GM12878 (cell line): ENCODE results near the gene MBOAT1. TPM values are rescaled to one million over a fixed set of nuclear protein-coding genes. Genes with fewer than 3 reads are reported as not detected.

ENCODE experiments used
- ATAC-seq: fragments of 200-7000 bp; cut with Tn5 transposase; 3 replicates; pipeline ENCODE4 v1.9.1; 2020; ENCODE audit warnings: mild to moderate bottlenecking, moderate library complexity
- BruUV-seq: library from RNA; stranded (reverse); fragments of 400-500 nt; replicated peaks from 2 replicates; lab custom pipeline; 2021; lab: Mats Ljungman, UMichigan
- CTCF ChIA-PET: fragments of 300-600 bp; sonication (Branson Sonifier 250); formaldehyde crosslinking; extraction: SDS; loops from one replicate; lab custom pipeline; 2021; ENCODE audit warnings: inconsistent platforms; lab: Yijun Ruan, JAX
- POLR2A ChIA-PET: fragments of 350-600 bp; formaldehyde crosslinking; extraction: SDS; loops from one replicate; lab custom pipeline; 2021; ENCODE audit warnings: inconsistent platforms; lab: Charles Lee
- RAD21 ChIA-PET: fragments of 300-600 bp; sonication (Branson Sonifier 250); formaldehyde crosslinking; loops from one replicate; lab custom pipeline; 2023; ENCODE audit warnings: antibody characterized with exemption; ENCODE audit not compliant: unreplicated experiment; lab: Charles Lee
- SMC1A ChIA-PET: fragments of 300-600 bp; sonication (Branson Sonifier 250); formaldehyde crosslinking; loops from one replicate; lab custom pipeline; 2023; ENCODE audit not compliant: unreplicated experiment, uncharacterized antibody; lab: Charles Lee
- DNase-seq: peaks from one replicate; pipeline ENCODE4 v3.0.0-alpha.2; 2011; ENCODE audit warnings: low read depth, low spot score
- FAIRE-seq: peaks from 3 replicates; lab custom pipeline; 2011; peaks lifted over from hg19 to GRCh38; lab: Jason Lieb, UNC
- H2AFZ ChIP-seq: 2 replicates; pipeline ENCODE4 v1.6.0; 2011; ENCODE audit warnings: low read depth, low read length, control low read depth; ENCODE audit not compliant: control insufficient read depth
- H3K27ac ChIP-seq: 2 replicates; pipeline ENCODE4 v1.5.1; 2011; ENCODE audit warnings: control low read depth; ENCODE audit not compliant: control insufficient read depth, insufficient read depth
- H3K27me3 ChIP-seq, 2 experiments: replicated peaks in 1 of 2; 2 replicates each; pipeline versions ENCODE4 v1.6.0 to v1.6.1; 2011; ENCODE audit warnings: low read length in 1 of 2; ENCODE audit not compliant: control insufficient read depth in 2 of 2, insufficient read depth in 2 of 2
- H3K36me3 ChIP-seq, 2 experiments: 2 replicates each; pipeline ENCODE4 v1.5.1; 2011; ENCODE audit warnings: low read length in 1 of 2; ENCODE audit not compliant: control insufficient read depth in 2 of 2, insufficient read depth in 2 of 2
- H3K4me1 ChIP-seq: 2 replicates; pipeline ENCODE4 v1.6.1; 2011; ENCODE audit warnings: mild to moderate bottlenecking, low read length, moderate library complexity, mixed read lengths; ENCODE audit not compliant: control insufficient read depth, insufficient read depth
- H3K4me2 ChIP-seq: 2 replicates; pipeline ENCODE4 v1.6.0; 2011; ENCODE audit warnings: control low read depth; ENCODE audit not compliant: control insufficient read depth, insufficient read depth
- H3K4me3 ChIP-seq: fragments of 200-600 bp; sonication (generic); 2 replicates; pipeline ENCODE4 v1.5.1; 2016
- H3K79me2 ChIP-seq: 2 replicates; pipeline ENCODE4 v1.6.0; 2011; ENCODE audit warnings: low read length; ENCODE audit not compliant: control insufficient read depth, insufficient read depth
- H3K9ac ChIP-seq: 2 replicates; pipeline ENCODE4 v1.8.0; 2011; ENCODE audit warnings: low read length, control low read depth, mixed read lengths; ENCODE audit not compliant: control insufficient read depth, insufficient read depth
- H3K9me3 ChIP-seq: replicated peaks from 3 replicates; pipeline ENCODE4 v1.5.1; 2011; ENCODE audit warnings: mild to moderate bottlenecking, low read length; ENCODE audit not compliant: control insufficient read depth, insufficient read depth
- H4K20me1 ChIP-seq: 2 replicates; pipeline ENCODE4 v1.6.0; 2011; ENCODE audit not compliant: control insufficient read depth, insufficient read depth
- CREM ChIP-seq: IDR thresholded peaks from 2 replicates; pipeline ENCODE4 v1.6.1; 2014; ENCODE audit warnings: antibody characterized with exemption, low read depth
- ESRRA ChIP-seq: IDR thresholded peaks from 2 replicates; pipeline ENCODE4 v1.6.1; 2012; ENCODE audit warnings: mild to moderate bottlenecking, low read length, improper control_type of control experiment
- IRF4 ChIP-seq: IDR thresholded peaks from 2 replicates; pipeline ENCODE4 v1.6.1; 2011; ENCODE audit warnings: low read depth, low read length
- MYC ChIP-seq: IDR thresholded peaks from 2 replicates; pipeline ENCODE4 v1.6.1; 2011; ENCODE audit warnings: mild to moderate bottlenecking, low read length, moderate library complexity, inconsistent platforms; ENCODE audit not compliant: insufficient read depth, insufficient replicate concordance, insufficient read length, severe bottlenecking
- SPI1 ChIP-seq: IDR thresholded peaks from 2 replicates; pipeline ENCODE4 v1.6.1; 2011; ENCODE audit warnings: low read depth, mild to moderate bottlenecking, low read length, moderate library complexity, borderline replicate concordance; ENCODE audit not compliant: insufficient read depth
- whole genome bisulfite sequencing: methylation state at CpG from one replicate; pipeline ENCODE4 v1.1.6; 2016; ENCODE audit warnings: low lambda C conversion rate; ENCODE audit not compliant: insufficient replicate concordance, insufficient coverage; ENCODE audit errors: missing lambda C conversion rate; 5-methylcytosine and 5-hydroxymethylcytosine counted together
- in situ Hi-C: fragments of 300-500 bp; cut with MboI; formaldehyde crosslinking; loops from 9 replicates; pipeline ENCODE4 v1.14.3; 2018; ENCODE audit warnings: mixed read lengths
- intact Hi-C: fragments of 100-400 bp; cut with micrococcal nuclease; formaldehyde crosslinking; loops from one replicate; pipeline ENCODE4 v1.14.2; 2022; ENCODE audit not compliant: unreplicated experiment
- polyA plus RNA-seq, 11 experiments: library from polyadenylated mRNA; depleted of rRNA in 4 of 11; unstranded in 6 of 11; stranded (reverse) in 5 of 11; fragments of >200 nt; fragmentation: Nextera tagmentation in 4 of 11; fragmentation: Illumina TruSeq in 1 of 11; extraction: Ambion mirVana in 4 of 11; extraction: Trizol in 1 of 11; gene quantifications; 1 replicate in 1 of 11; 2 replicates in 10 of 11; pipeline versions ENCODE4 v1.2.1 to v1.2.3, GENCODE V29; 2011 to 2016; ENCODE audit warnings: inconsistent platforms in 2 of 11, missing spikeins in 2 of 11, low read depth in 1 of 11
- total RNA-seq, 4 experiments: library from RNA; depleted of rRNA in 3 of 4; stranded (reverse); fragments of >200 nt in 3 of 4; fragmentation: Illumina TruSeq in 1 of 4; extraction: Trizol in 1 of 4; gene quantifications; 2 replicates each; pipeline versions ENCODE4 v1.2.1 to v1.2.3, GENCODE V29; 2013 to 2021
- TF ChIP-seq, protein P1 (sequence below): fragments of 450-650 bp; IDR thresholded peaks from 2 replicates; pipeline ENCODE4 v1.6.1; 2017; ENCODE audit warnings: borderline replicate concordance
- TF ChIP-seq, protein P2 (sequence below): IDR thresholded peaks from 2 replicates; pipeline ENCODE4 v1.6.1; 2011; ENCODE audit warnings: low read depth, mild to moderate bottlenecking, low read length, moderate library complexity, borderline replicate concordance; ENCODE audit errors: extremely low read depth
- TF ChIP-seq, protein P3 (sequence below): fragments of 150-350 bp; IDR thresholded peaks from 2 replicates; pipeline ENCODE4 v1.6.1; 2016; ENCODE audit warnings: low read depth, low read length
- TF ChIP-seq, protein P4 (sequence below): fragments of 450-650 bp; IDR thresholded peaks from 2 replicates; pipeline ENCODE4 v1.6.1; 2018; ENCODE audit warnings: mild to moderate bottlenecking, low read depth, moderate library complexity; ENCODE audit not compliant: partially characterized antibody

The MBOAT1 gene
- total and polyA plus RNA-seq, 10 of the 15 experiments (the other 5 are each of a cell fraction or from before 2014, with no cell fraction given): 0.39 to 21.0 (median 11.6) TPM

DNA sequence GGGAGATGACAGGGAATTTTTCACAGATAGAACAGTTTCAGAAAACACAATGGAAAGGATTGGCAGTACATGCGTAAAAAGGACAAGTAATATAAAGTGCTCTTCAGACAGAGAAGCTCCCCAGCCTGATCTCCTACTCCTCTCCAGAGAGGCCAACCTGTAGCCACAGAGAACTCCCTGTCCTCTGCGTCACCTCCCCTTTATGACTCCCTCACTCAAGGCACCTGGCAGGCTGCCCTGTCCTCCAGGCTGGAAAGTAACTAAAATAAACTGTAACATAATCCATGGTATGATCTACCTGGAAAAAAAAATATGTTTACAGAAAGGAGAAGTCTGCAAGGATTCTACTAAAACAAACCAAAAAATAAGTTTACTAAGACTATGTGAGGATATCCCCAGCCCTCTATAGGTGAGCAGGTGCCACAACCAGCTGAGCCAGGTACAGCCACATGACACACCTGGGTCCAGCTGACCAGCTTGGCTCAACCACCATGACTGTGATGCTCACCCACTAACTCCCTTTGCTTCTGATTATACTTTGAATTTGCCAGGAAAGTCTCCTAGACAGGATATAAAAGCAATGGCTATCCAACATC, 29.2 kb downstream of the MBOAT1 start:
- H4K20me1 ChIP-seq: no peaks in the 10 kb centered on the region
- ChIA-PET POLR2A (no interaction called here), SMC1A (interaction anchor here (1.2 kb wide), 1 partner anchor 11 kb away, joined by 3 read pairs; no protein-coding TSS in a partner anchor), CTCF (interaction anchor here (1.1 kb wide), 1 partner anchor 56 kb away, joined by 3 read pairs; no protein-coding TSS in a partner anchor), RAD21 (no interaction called here)
- H3K9me3 ChIP-seq: peaks cover 3% of the 10 kb centered on the region; the same call in 2 of the 3 replicates
- 76% methylated on average over 2 of the region's 2 CpGs for WGBS
- DNase-seq: no peak
- no peaks in the 10 kb centered on the region for H3K27me3 ChIP-seq
- peaks cover 5 to 9% of the 10 kb centered on the region in 2 experiments; a peak in 3 of 4 replicates for H3K36me3 ChIP-seq
- H3K4me3 ChIP-seq: no peak overlapping the region
- no peak overlapping the region for H3K27ac ChIP-seq
- H3K4me2 ChIP-seq: no peak overlapping the region
- intact Hi-C loops (no loop called here), in situ Hi-C loops (no loop called here)
- FAIRE-seq: no peak
- peaks cover 7% of the 10 kb centered on the region for H3K4me1 ChIP-seq
- TF ChIP-seq, protein P1, sequence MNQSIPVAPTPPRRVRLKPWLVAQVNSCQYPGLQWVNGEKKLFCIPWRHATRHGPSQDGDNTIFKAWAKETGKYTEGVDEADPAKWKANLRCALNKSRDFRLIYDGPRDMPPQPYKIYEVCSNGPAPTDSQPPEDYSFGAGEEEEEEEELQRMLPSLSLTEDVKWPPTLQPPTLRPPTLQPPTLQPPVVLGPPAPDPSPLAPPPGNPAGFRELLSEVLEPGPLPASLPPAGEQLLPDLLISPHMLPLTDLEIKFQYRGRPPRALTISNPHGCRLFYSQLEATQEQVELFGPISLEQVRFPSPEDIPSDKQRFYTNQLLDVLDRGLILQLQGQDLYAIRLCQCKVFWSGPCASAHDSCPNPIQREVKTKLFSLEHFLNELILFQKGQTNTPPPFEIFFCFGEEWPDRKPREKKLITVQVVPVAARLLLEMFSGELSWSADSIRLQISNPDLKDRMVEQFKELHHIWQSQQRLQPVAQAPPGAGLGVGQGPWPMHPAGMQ: no peak
- TF ChIP-seq MYC (no peak), CREM (no peak), SPI1 (no peak), ESRRA (no peak), IRF4 (no peak)
- TF ChIP-seq, protein P2, sequence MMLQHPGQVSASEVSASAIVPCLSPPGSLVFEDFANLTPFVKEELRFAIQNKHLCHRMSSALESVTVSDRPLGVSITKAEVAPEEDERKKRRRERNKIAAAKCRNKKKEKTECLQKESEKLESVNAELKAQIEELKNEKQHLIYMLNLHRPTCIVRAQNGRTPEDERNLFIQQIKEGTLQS: no peak
- TF ChIP-seq, protein P3, sequence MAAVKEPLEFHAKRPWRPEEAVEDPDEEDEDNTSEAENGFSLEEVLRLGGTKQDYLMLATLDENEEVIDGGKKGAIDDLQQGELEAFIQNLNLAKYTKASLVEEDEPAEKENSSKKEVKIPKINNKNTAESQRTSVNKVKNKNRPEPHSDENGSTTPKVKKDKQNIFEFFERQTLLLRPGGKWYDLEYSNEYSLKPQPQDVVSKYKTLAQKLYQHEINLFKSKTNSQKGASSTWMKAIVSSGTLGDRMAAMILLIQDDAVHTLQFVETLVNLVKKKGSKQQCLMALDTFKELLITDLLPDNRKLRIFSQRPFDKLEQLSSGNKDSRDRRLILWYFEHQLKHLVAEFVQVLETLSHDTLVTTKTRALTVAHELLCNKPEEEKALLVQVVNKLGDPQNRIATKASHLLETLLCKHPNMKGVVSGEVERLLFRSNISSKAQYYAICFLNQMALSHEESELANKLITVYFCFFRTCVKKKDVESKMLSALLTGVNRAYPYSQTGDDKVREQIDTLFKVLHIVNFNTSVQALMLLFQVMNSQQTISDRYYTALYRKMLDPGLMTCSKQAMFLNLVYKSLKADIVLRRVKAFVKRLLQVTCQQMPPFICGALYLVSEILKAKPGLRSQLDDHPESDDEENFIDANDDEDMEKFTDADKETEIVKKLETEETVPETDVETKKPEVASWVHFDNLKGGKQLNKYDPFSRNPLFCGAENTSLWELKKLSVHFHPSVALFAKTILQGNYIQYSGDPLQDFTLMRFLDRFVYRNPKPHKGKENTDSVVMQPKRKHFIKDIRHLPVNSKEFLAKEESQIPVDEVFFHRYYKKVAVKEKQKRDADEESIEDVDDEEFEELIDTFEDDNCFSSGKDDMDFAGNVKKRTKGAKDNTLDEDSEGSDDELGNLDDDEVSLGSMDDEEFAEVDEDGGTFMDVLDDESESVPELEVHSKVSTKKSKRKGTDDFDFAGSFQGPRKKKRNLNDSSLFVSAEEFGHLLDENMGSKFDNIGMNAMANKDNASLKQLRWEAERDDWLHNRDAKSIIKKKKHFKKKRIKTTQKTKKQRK: no peak
- TF ChIP-seq, protein P4, sequence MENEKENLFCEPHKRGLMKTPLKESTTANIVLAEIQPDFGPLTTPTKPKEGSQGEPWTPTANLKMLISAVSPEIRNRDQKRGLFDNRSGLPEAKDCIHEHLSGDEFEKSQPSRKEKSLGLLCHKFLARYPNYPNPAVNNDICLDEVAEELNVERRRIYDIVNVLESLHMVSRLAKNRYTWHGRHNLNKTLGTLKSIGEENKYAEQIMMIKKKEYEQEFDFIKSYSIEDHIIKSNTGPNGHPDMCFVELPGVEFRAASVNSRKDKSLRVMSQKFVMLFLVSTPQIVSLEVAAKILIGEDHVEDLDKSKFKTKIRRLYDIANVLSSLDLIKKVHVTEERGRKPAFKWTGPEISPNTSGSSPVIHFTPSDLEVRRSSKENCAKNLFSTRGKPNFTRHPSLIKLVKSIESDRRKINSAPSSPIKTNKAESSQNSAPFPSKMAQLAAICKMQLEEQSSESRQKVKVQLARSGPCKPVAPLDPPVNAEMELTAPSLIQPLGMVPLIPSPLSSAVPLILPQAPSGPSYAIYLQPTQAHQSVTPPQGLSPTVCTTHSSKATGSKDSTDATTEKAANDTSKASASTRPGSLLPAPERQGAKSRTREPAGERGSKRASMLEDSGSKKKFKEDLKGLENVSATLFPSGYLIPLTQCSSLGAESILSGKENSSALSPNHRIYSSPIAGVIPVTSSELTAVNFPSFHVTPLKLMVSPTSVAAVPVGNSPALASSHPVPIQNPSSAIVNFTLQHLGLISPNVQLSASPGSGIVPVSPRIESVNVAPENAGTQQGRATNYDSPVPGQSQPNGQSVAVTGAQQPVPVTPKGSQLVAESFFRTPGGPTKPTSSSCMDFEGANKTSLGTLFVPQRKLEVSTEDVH: no peak
- no TSS peak for BruUV-seq
- H2AFZ ChIP-seq: no peak overlapping the region
- H3K9ac ChIP-seq: no peak overlapping the region
- ATAC-seq: no peak
- no peaks in the 10 kb centered on the region for H3K79me2 ChIP-seq
